Stimulated activated CD4-positive, alpha-beta T cell treated with anti-CD3 and anti-CD28 coated beads, Interleukin-15, amount 100 ng/mL, for 48 hours (primary cell): ENCODE measurements around the gene ALMS1.
"Not testable (repeated sequence)": the region's sequence is repeated elsewhere in the genome, so short reads cannot be mapped to it uniquely, and the experiment has no call there.

Experiments used
- DNase-seq, 2 donors: peaks; one replicate each; pipeline ENCODE4 v3.0.0-alpha.2; 2020; ENCODE audit warnings: low read depth in 2 of 2

ALMS1 gene

GRCh38 chr2:73619925-73620324 lies 234.3 kb downstream of the ALMS1 start:
- not testable (repeated sequence) for DNase-seq

- DNase-seq = not testable (repeated sequence)
These were observed 238.4 kb downstream of the ALMS1 start for GRCh38 chr2:73624036-73624435.

- not testable (repeated sequence) for DNase-seq
These were observed 239.0 kb downstream of the ALMS1 start for GRCh38 chr2:73624625-73625024.

GRCh38 chr2:73626237-73626636 lies 240.6 kb downstream of the ALMS1 start:
- not testable (repeated sequence) for DNase-seq

GRCh38 chr2:73628493-73628892 lies 242.9 kb downstream of the ALMS1 start:
- not testable (repeated sequence) for DNase-seq

GRCh38 chr2:73630662-73631266 lies 245.1 kb downstream of the ALMS1 start:
- DNase-seq = not testable (repeated sequence)

- not testable (repeated sequence) for DNase-seq
These were observed 251.3 kb downstream of the ALMS1 start for GRCh38 chr2:73636977-73637376.

GRCh38 chr2:73638429-73638828 lies 252.8 kb downstream of the ALMS1 start:
- DNase-seq = no peak

- DNase-seq = no peak
These were observed 254.9 kb downstream of the ALMS1 start for GRCh38 chr2:73640511-73640911.

- no peak for DNase-seq
These were observed 255.5 kb downstream of the ALMS1 start for GRCh38 chr2:73640946-73641766.

- DNase-seq = no peak
These were observed 256.1 kb downstream of the ALMS1 start for GRCh38 chr2:73641767-73642062.

GRCh38 chr2:73642338-73643018 lies 256.8 kb downstream of the ALMS1 start, which contains the start of gene NAT8:
TSS of gene NAT8 (minus strand) at chr2:73642422. CDS start at chr2:73641628, 794 bp downstream.
- no peak for DNase-seq

GRCh38 chr2:73647690-73648089 lies 262.1 kb downstream of the ALMS1 start:
- not testable (repeated sequence) for DNase-seq

- DNase-seq = no peak
These were observed 266.1 kb downstream of the ALMS1 start for GRCh38 chr2:73651591-73652230.

- DNase-seq = no peak
These were observed 266.7 kb downstream of the ALMS1 start for GRCh38 chr2:73652348-73652747.

GRCh38 chr2:73654175-73654574 lies 268.5 kb downstream of the ALMS1 start:
- no peak for DNase-seq
